Measurements from ENCODE around the gene ZNF266. TPM values are rescaled to one million over a fixed set of nuclear protein-coding genes. Genes with fewer than 3 reads are reported as not detected.
A peak's percentile ranks its signal among the peaks of the same experiment; 100 is the strongest.

ZNF266 gene
- total RNA-seq, 2 donors from 2014 or later = 19.7 to 24.6 TPM

DNA sequence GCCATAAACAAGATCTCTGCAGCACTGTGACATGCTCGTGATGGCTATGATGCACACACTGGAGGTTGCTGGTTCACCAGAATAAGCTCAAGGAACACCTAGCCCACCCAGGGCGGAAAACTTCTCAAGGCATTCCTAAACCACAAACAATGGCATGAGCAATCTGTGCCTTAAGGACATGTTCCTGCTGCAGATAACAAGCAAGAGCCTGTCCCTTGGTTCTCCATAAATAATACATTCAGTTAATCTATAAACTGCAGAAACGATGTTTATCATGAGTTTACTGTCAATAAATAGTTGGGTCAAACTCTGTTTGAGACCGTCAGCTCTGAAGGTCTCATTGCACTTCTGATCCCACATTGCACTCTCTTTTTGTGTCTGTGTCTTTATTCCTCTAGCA is 18.6 kb upstream of the ZNF266 start:
- Mint-ChIP-seq H3K36me3 (ENCODE audit: low read depth) (peaks cover 8% of the 10 kb centered on the region), H3K27ac (no peak overlapping the region), H3K27me3 (ENCODE audit: insufficient read depth) (peaks cover 1% of the 10 kb centered on the region), H3K4me1 (no peaks in the 10 kb centered on the region), H3K9me3 (peaks cover 99% of the 10 kb centered on the region), H3K4me3 (no peak overlapping the region)
- Histone ChIP-seq H3K9ac (ENCODE audit: extremely low read depth, low read length, poor library complexity, severe bottlenecking) (no peak overlapping the region), H3K4me3 (ENCODE audit: low read length) (no peak overlapping the region), H3K4me1 (ENCODE audit: control insufficient read depth, insufficient read depth, low read length) (no peaks in the 10 kb centered on the region), H3K27ac (ENCODE audit: low read depth, low read length) (no peak overlapping the region), H3K9me3 (ENCODE audit: control insufficient read depth, low read length) (peaks cover 95% of the 10 kb centered on the region), H3K27me3 (ENCODE audit: control insufficient read depth, insufficient read depth, low read length, poor library complexity, severe bottlenecking) (no peaks in the 10 kb centered on the region), H3K36me3 (ENCODE audit: control insufficient read depth, insufficient read depth, low read length) (no peaks in the 10 kb centered on the region)
- WGBS, 2 experiments (ENCODE audit: insufficient coverage in 1 of 2, insufficient read length in 1 of 2) = 78 to 89% methylated on average over 3 to 4 of the region's 4 CpGs
- DNase-seq = no peak
- TF ChIP-seq, protein P1, sequence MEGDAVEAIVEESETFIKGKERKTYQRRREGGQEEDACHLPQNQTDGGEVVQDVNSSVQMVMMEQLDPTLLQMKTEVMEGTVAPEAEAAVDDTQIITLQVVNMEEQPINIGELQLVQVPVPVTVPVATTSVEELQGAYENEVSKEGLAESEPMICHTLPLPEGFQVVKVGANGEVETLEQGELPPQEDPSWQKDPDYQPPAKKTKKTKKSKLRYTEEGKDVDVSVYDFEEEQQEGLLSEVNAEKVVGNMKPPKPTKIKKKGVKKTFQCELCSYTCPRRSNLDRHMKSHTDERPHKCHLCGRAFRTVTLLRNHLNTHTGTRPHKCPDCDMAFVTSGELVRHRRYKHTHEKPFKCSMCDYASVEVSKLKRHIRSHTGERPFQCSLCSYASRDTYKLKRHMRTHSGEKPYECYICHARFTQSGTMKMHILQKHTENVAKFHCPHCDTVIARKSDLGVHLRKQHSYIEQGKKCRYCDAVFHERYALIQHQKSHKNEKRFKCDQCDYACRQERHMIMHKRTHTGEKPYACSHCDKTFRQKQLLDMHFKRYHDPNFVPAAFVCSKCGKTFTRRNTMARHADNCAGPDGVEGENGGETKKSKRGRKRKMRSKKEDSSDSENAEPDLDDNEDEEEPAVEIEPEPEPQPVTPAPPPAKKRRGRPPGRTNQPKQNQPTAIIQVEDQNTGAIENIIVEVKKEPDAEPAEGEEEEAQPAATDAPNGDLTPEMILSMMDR (conservative IDR thresholded peaks at IDR 0.05) = no peak

DNA sequence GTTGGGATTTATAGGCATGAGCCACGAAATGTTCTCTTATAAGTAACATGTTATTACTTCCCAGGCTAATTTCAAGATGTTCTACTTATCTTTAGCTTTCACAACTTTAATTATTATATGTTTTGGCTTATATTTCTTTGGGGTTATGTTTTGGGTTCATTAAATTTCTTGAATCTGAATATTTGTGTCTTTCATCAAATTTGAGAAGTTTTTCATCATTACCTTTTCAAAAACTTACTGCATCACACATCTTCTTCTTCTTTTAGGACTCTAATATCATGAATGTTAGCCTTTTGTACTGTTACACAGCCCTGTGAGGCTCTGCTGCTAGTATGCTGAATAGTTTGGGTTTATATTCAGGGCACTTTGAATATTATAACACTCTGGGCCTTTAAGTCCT is 9.7 kb upstream of the ZNF266 start:
- no peak overlapping the region for H3K9ac ChIP-seq (ENCODE audit: extremely low read depth, low read length, poor library complexity, severe bottlenecking)
- peaks cover 6% of the 10 kb centered on the region for H3K27me3 Mint-ChIP-seq (ENCODE audit: insufficient read depth)
- TF ChIP-seq, protein P1 (conservative IDR thresholded peaks at IDR 0.05) = no peak
- no peak overlapping the region for H3K27ac Mint-ChIP-seq
- no peaks in the 10 kb centered on the region for H3K4me1 ChIP-seq (ENCODE audit: control insufficient read depth, insufficient read depth, low read length)
- DNase-seq = no peak
- 75% methylated on average over 1 of the region's 1 CpG; no CpG with 5 or more reads in 1 of the 2 experiments for WGBS, 2 experiments (ENCODE audit: insufficient coverage in 1 of 2, insufficient read length in 1 of 2)
- peaks cover 94% of the 10 kb centered on the region for H3K9me3 Mint-ChIP-seq
- no peak overlapping the region for H3K4me3 Mint-ChIP-seq
- peaks cover 72% of the 10 kb centered on the region for H3K9me3 ChIP-seq (ENCODE audit: control insufficient read depth, low read length)
- H3K4me3 ChIP-seq (ENCODE audit: low read length) = no peak overlapping the region
- H3K4me1 Mint-ChIP-seq = no peaks in the 10 kb centered on the region
- H3K36me3 ChIP-seq (ENCODE audit: control insufficient read depth, insufficient read depth, low read length) = no peaks in the 10 kb centered on the region
- H3K27me3 ChIP-seq (ENCODE audit: control insufficient read depth, insufficient read depth, low read length, poor library complexity, severe bottlenecking) = no peaks in the 10 kb centered on the region
- peaks cover 55% of the 10 kb centered on the region for H3K36me3 Mint-ChIP-seq (ENCODE audit: low read depth)
- no peak overlapping the region for H3K27ac ChIP-seq (ENCODE audit: low read depth, low read length)

DNA sequence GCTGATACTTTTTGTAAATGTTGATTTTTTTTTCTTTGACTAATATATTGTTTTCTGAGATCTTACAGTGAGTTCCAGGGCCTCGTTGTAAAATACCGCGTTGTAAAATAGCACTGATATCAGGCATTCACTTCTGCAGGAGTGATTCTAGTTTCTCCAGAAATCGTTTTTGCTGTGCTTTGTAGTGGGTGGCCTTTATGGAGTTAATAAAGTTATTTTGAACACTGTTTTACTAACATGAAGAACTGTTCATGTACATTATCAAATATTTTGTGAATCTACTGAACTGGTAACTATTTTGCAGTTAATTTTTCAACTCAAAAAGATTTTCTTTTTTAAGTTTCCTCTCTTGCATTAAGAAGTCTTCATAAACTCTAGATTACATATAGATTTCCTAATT is 985 bp upstream of the ZNF266 start:
- Histone ChIP-seq H3K27me3 (ENCODE audit: control insufficient read depth, insufficient read depth, low read length, poor library complexity, severe bottlenecking) (no peaks in the 10 kb centered on the region), H3K9ac (ENCODE audit: extremely low read depth, low read length, poor library complexity, severe bottlenecking) (peak overlapping the region; percentile 86), H3K36me3 (ENCODE audit: control insufficient read depth, insufficient read depth, low read length) (peaks cover 24% of the 10 kb centered on the region), H3K9me3 (ENCODE audit: control insufficient read depth, low read length) (peaks cover 27% of the 10 kb centered on the region), H3K4me3 (ENCODE audit: low read length) (peak overlapping the region; percentile 95), H3K4me1 (ENCODE audit: control insufficient read depth, insufficient read depth, low read length) (no peaks in the 10 kb centered on the region), H3K27ac (ENCODE audit: low read depth, low read length) (no peak overlapping the region)
- Mint-ChIP-seq H3K27ac (no peak overlapping the region), H3K27me3 (ENCODE audit: insufficient read depth) (no peaks in the 10 kb centered on the region), H3K9me3 (peaks cover 47% of the 10 kb centered on the region), H3K4me1 (peaks cover 4% of the 10 kb centered on the region), H3K36me3 (ENCODE audit: low read depth) (peaks cover 50% of the 10 kb centered on the region), H3K4me3 (peak overlapping the region; percentile 93)
- no peak for DNase-seq
- WGBS, 2 experiments (ENCODE audit: insufficient coverage in 1 of 2, insufficient read length in 1 of 2) = 88 to 89% methylated on average over 3 to 4 of the region's 4 CpGs
- TF ChIP-seq, protein P1 (conservative IDR thresholded peaks at IDR 0.05) = no peak
